NCI-H1694 (cell line): ENCODE measurements around the gene TRIM52.
"Not testable (repeated sequence)": the region's sequence is repeated elsewhere in the genome, so short reads cannot be mapped to it uniquely, and the experiment has no call there.

Source experiments
- DNase-seq: peaks from one replicate; lab custom pipeline; 2025; lab: John Stamatoyannopoulos, UW

TRIM52 gene

GRCh38 chr5:181260720-181261319 lies at the start of gene TRIM52:
Gene TRIM52, minus strand, starts transcription at chr5:181261143. Its CDS starts 330 bp downstream, at chr5:181260813.
- no peak for DNase-seq

- not testable (repeated sequence) for DNase-seq
Observed at GRCh38 chr5:181287331-181287730, 26.4 kb upstream of the TRIM52 start.

- DNase-seq: not testable (repeated sequence)
Observed at GRCh38 chr5:181285962-181286705, 25.2 kb upstream of the TRIM52 start.

GRCh38 chr5:181283841-181284755 lies 23.2 kb upstream of the TRIM52 start:
- not testable (repeated sequence) for DNase-seq

GRCh38 chr5:181283347-181283746 lies 22.4 kb upstream of the TRIM52 start:
- DNase-seq: no peak

GRCh38 chr5:181282874-181283273 lies 21.9 kb upstream of the TRIM52 start:
- DNase-seq: no peak

- DNase-seq: not testable (repeated sequence)
Observed at GRCh38 chr5:181282415-181282814, 21.5 kb upstream of the TRIM52 start.

GRCh38 chr5:181281984-181282316 lies 21.0 kb upstream of the TRIM52 start:
- DNase-seq: no peak

GRCh38 chr5:181281077-181281983 lies 20.4 kb upstream of the TRIM52 start:
- DNase-seq: no peak

- DNase-seq: no peak
Observed at GRCh38 chr5:181280251-181280762, 19.4 kb upstream of the TRIM52 start.

GRCh38 chr5:181273433-181273744 lies 12.4 kb upstream of the TRIM52 start:
- DNase-seq: not testable (repeated sequence)

- no peak for DNase-seq
Observed at GRCh38 chr5:181271081-181271480, 10.1 kb upstream of the TRIM52 start.

GRCh38 chr5:181267907-181268306 lies 7.0 kb upstream of the TRIM52 start:
- not testable (repeated sequence) for DNase-seq

GRCh38 chr5:181267291-181267904 lies 6.5 kb upstream of the TRIM52 start:
- DNase-seq: not testable (repeated sequence)

- no peak for DNase-seq
Observed at GRCh38 chr5:181265092-181265671, 4.2 kb upstream of the TRIM52 start.

GRCh38 chr5:181263633-181264032 lies 2.7 kb upstream of the TRIM52 start:
- DNase-seq: no peak

GRCh38 chr5:181261320-181262049 lies 542 bp upstream of the TRIM52 start:
- DNase-seq: no peak

- no peak for DNase-seq
Observed at GRCh38 chr5:181259974-181260719, 796 bp downstream of the TRIM52 start.

GRCh38 chr5:181259283-181259682 lies 1.7 kb downstream of the TRIM52 start:
- DNase-seq: no peak
